AG04450 (cell line): ENCODE measurements around the gene DPP10. TPM values are rescaled to one million over a fixed set of nuclear protein-coding genes. Genes with fewer than 3 reads are reported as not detected.

Experiments used
- CTCF ChIA-PET: fragments of 300-600, 350-600 bp; formaldehyde crosslinking; extraction: SDS; loops from one replicate; lab custom pipeline; 2022; ENCODE audit warnings: antibody characterized with exemption, inconsistent platforms; lab: Charles Lee
- POLR2A ChIA-PET: fragments of 350-600 bp; formaldehyde crosslinking; extraction: SDS; loops from one replicate; lab custom pipeline; 2021; ENCODE audit warnings: antibody characterized with exemption, inconsistent platforms; lab: Yijun Ruan, JAX
- DNase-seq: peaks from one replicate; pipeline ENCODE4 v3.0.0-alpha.2; 2011; ENCODE audit warnings: low read depth, low spot score
- H3K27ac ChIP-seq: one replicate; pipeline ENCODE4 v1.5.1; 2012; ENCODE audit warnings: low read depth, low read length, control low read depth
- H3K27me3 ChIP-seq: one replicate; pipeline ENCODE4 v1.6.0; 2012; ENCODE audit warnings: low read length; ENCODE audit not compliant: control insufficient read depth, insufficient read depth
- H3K4me3 ChIP-seq: 2 replicates; pipeline ENCODE4 v1.5.1; 2011; ENCODE audit warnings: mild to moderate bottlenecking, low read depth, low read length, control low read depth
- H3K9me3 ChIP-seq: 2 replicates; pipeline ENCODE4 v1.5.1; 2012; ENCODE audit warnings: low read length; ENCODE audit not compliant: control insufficient read depth, insufficient read depth
- CTCF ChIP-seq: IDR thresholded peaks from 2 replicates; pipeline ENCODE4 v1.5.1; 2011; ENCODE audit warnings: low read depth, low read length, control low read depth, inconsistent platforms
- polyA plus RNA-seq: library from polyadenylated mRNA; depleted of rRNA; stranded (reverse); fragments of >200 nt; gene quantifications from 2 replicates; pipeline ENCODE4 v1.2.3, GENCODE V29; 2011

The DPP10 gene
- polyA plus RNA-seq, 1 experiment = not detected

- Histone ChIP-seq H3K27me3 (no peaks in the 10 kb centered on the region), H3K27ac (no peak overlapping the region), H3K9me3 (no peaks in the 10 kb centered on the region; the same call in 1 of the 2 replicates), H3K4me3 (no peak overlapping the region)
- ChIA-PET CTCF (no interaction called here), POLR2A (no interaction called here)
- DNase-seq = no peak
- no peak for TF ChIP-seq CTCF
These were observed 1339.8 kb downstream of the DPP10 start for GRCh38 chr2:115782286-115782685.

- ChIA-PET POLR2A (no interaction called here), CTCF (no interaction called here)
- Histone ChIP-seq H3K9me3 (no peaks in the 10 kb centered on the region), H3K27ac (no peak overlapping the region), H3K27me3 (no peaks in the 10 kb centered on the region), H3K4me3 (no peak overlapping the region)
- no peak for TF ChIP-seq CTCF
- no peak for DNase-seq
These were observed 1353.6 kb downstream of the DPP10 start for GRCh38 chr2:115796078-115796477.

GRCh38 chr2:115807276-115807675, 1364.8 kb downstream of the DPP10 start:
- DNase-seq = no peak
- peaks cover 7% of the 10 kb centered on the region for H3K9me3 ChIP-seq
- no peaks in the 10 kb centered on the region for H3K27me3 ChIP-seq
- ChIA-PET CTCF (no interaction called here), POLR2A (no interaction called here)
- no peak for TF ChIP-seq CTCF
- no peak overlapping the region for H3K27ac ChIP-seq
- no peak overlapping the region for H3K4me3 ChIP-seq

GRCh38 chr2:115825912-115826311, 1383.5 kb downstream of the DPP10 start:
- DNase-seq = no peak
- CTCF ChIA-PET = no interaction called here
- Histone ChIP-seq H3K9me3 (peaks cover 3% of the 10 kb centered on the region; the same call in 1 of the 2 replicates), H3K27me3 (no peaks in the 10 kb centered on the region), H3K4me3 (no peak overlapping the region), H3K27ac (no peak overlapping the region)
- no peak for TF ChIP-seq CTCF
- POLR2A ChIA-PET = no interaction called here

- no peak for TF ChIP-seq CTCF
- H3K9me3 ChIP-seq = peaks cover 8% of the 10 kb centered on the region; the same call in 1 of the 2 replicates
- DNase-seq = no peak
- no peaks in the 10 kb centered on the region for H3K27me3 ChIP-seq
- CTCF ChIA-PET = no interaction called here
- no peak overlapping the region for H3K4me3 ChIP-seq
- POLR2A ChIA-PET = no interaction called here
- no peak overlapping the region for H3K27ac ChIP-seq
These were observed 1390.8 kb downstream of the DPP10 start for GRCh38 chr2:115833196-115833595.
